ENCODE data around the gene PLN.

GRCh38 chr6:118500130-118501015 lies 47.7 kb upstream of the PLN start:
- TF ChIP-seq CTCF (tag by site-specific recombination; IDR thresholded peaks at IDR 0.05): no peak
- no peak for TF ChIP-seq ZNF324 (tag by site-specific recombination; IDR thresholded peaks at IDR 0.05)
- no peak for TF ChIP-seq ZNF175 (tag by site-specific recombination; IDR thresholded peaks at IDR 0.05)
- TF ChIP-seq ZEB2 (tag by site-specific recombination; IDR thresholded peaks at IDR 0.05): no peak
- TF ChIP-seq ZSCAN18 (tag by site-specific recombination; IDR thresholded peaks at IDR 0.05): no peak
- no peak for TF ChIP-seq ZNF146 (tag by site-specific recombination; IDR thresholded peaks at IDR 0.05)
- TF ChIP-seq REST (tag by site-specific recombination; IDR thresholded peaks at IDR 0.05): no peak
- TF ChIP-seq SETDB1 (IDR thresholded peaks at IDR 0.05; ENCODE audit: insufficient read length, low read length): no peak
- TF ChIP-seq ZNF76 (tag by site-specific recombination; IDR thresholded peaks at IDR 0.05; ENCODE audit: borderline replicate concordance, low read depth): no peak
- no peak for TF ChIP-seq ZNF664 (tag by site-specific recombination; IDR thresholded peaks at IDR 0.05)
- TF ChIP-seq SP2 (tag by site-specific recombination; IDR thresholded peaks at IDR 0.05): no peak
- no peak for TF ChIP-seq ZNF2 (tag by site-specific recombination; IDR thresholded peaks at IDR 0.05)
- TF ChIP-seq ZNF121 (tag by site-specific recombination; IDR thresholded peaks at IDR 0.05): no peak
- no peak for TF ChIP-seq ZNF692 (tag by site-specific recombination; IDR thresholded peaks at IDR 0.05)
